ENCODE data around the gene GNG2.

Gene GNG2

GRCh38 chr14:51959928-51960327 lies 99.5 kb downstream of the GNG2 start:
- Histone ChIP-seq H3K9ac (ENCODE audit: insufficient read length, low read depth) (no peak overlapping the region), H3K9me3 (ENCODE audit: insufficient read depth, low read length) (peaks cover 12% of the 10 kb centered on the region; the same call in 1 of the 2 replicates), H3K4me3 (ENCODE audit: insufficient read length, low read depth) (no peak overlapping the region), H3K27me3 (ENCODE audit: insufficient read depth, insufficient read length) (no peaks in the 10 kb centered on the region), H3K36me3 (ENCODE audit: insufficient read depth, insufficient read length, low read length) (no peaks in the 10 kb centered on the region), H3K4me1 (ENCODE audit: insufficient read depth, insufficient read length) (no peaks in the 10 kb centered on the region)
- DNase-seq (ENCODE audit: low read depth, low spot score), result no peak
- TF ChIP-seq ZNF274 (IDR thresholded peaks at IDR 0.05; ENCODE audit: low read depth, low read length), result no peak
- TF ChIP-seq YY1 (IDR thresholded peaks at IDR 0.05; ENCODE audit: insufficient read depth, insufficient read length), result no peak
- TF ChIP-seq SUZ12 (IDR thresholded peaks at IDR 0.05; ENCODE audit: extremely low read depth, insufficient read depth, insufficient read length), result no peak

DNA sequence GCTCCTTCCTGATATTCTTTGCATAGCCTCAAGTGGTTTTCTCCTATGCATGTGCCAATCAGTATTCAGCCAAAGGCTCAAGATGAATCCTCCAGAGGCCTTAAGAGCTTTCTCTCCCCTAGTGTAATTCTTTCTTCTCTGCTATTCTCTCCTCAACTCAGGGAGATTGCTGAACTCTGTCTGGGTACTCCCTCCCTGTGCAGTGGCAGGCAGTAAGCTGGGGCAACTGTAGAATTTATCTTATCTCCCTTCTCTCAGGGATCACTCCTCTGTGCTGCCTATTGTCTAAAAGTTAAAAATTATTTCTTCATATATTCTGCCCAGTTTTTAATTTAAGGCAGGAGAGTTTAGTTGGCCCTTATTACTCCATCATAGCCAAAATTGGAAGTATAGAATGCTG lies 100.5 kb downstream of the GNG2 start:
- H3K36me3 ChIP-seq (ENCODE audit: insufficient read depth, insufficient read length, low read length), result no peaks in the 10 kb centered on the region
- H3K27me3 ChIP-seq (ENCODE audit: insufficient read depth, insufficient read length), result no peaks in the 10 kb centered on the region
- no peaks in the 10 kb centered on the region for H3K4me1 ChIP-seq (ENCODE audit: insufficient read depth, insufficient read length)
- no peak for DNase-seq (ENCODE audit: low read depth, low spot score)
- TF ChIP-seq SUZ12 (IDR thresholded peaks at IDR 0.05; ENCODE audit: extremely low read depth, insufficient read depth, insufficient read length) (no peak), ZNF274 (IDR thresholded peaks at IDR 0.05; ENCODE audit: low read depth, low read length) (no peak), YY1 (IDR thresholded peaks at IDR 0.05; ENCODE audit: insufficient read depth, insufficient read length) (no peak)
- H3K9me3 ChIP-seq (ENCODE audit: insufficient read depth, low read length), result peaks cover 12% of the 10 kb centered on the region; the same call in 1 of the 2 replicates
- no peak overlapping the region for H3K4me3 ChIP-seq (ENCODE audit: insufficient read length, low read depth)
- H3K9ac ChIP-seq (ENCODE audit: insufficient read length, low read depth), result no peak overlapping the region

GRCh38 chr14:51962711-51963110 lies 102.3 kb downstream of the GNG2 start:
- TF ChIP-seq SUZ12 (IDR thresholded peaks at IDR 0.05; ENCODE audit: extremely low read depth, insufficient read depth, insufficient read length), result no peak
- no peak for TF ChIP-seq ZNF274 (IDR thresholded peaks at IDR 0.05; ENCODE audit: low read depth, low read length)
- no peak for TF ChIP-seq YY1 (IDR thresholded peaks at IDR 0.05; ENCODE audit: insufficient read depth, insufficient read length)
- H3K4me3 ChIP-seq (ENCODE audit: insufficient read length, low read depth), result no peak overlapping the region
- no peak overlapping the region for H3K9ac ChIP-seq (ENCODE audit: insufficient read length, low read depth)
- DNase-seq (ENCODE audit: low read depth, low spot score), result no peak
- no peaks in the 10 kb centered on the region for H3K36me3 ChIP-seq (ENCODE audit: insufficient read depth, insufficient read length, low read length)
- no peaks in the 10 kb centered on the region for H3K4me1 ChIP-seq (ENCODE audit: insufficient read depth, insufficient read length)
- H3K27me3 ChIP-seq (ENCODE audit: insufficient read depth, insufficient read length), result no peaks in the 10 kb centered on the region
- peaks cover 12% of the 10 kb centered on the region; the same call in 1 of the 2 replicates for H3K9me3 ChIP-seq (ENCODE audit: insufficient read depth, low read length)

- no peaks in the 10 kb centered on the region for H3K4me1 ChIP-seq (ENCODE audit: insufficient read depth, insufficient read length)
- H3K9ac ChIP-seq (ENCODE audit: insufficient read length, low read depth), result no peak overlapping the region
- H3K9me3 ChIP-seq (ENCODE audit: insufficient read depth, low read length), result peaks cover 7% of the 10 kb centered on the region; the same call in 1 of the 2 replicates
- DNase-seq (ENCODE audit: low read depth, low spot score), result no peak
- TF ChIP-seq SUZ12 (IDR thresholded peaks at IDR 0.05; ENCODE audit: extremely low read depth, insufficient read depth, insufficient read length) (no peak), YY1 (IDR thresholded peaks at IDR 0.05; ENCODE audit: insufficient read depth, insufficient read length) (no peak), ZNF274 (IDR thresholded peaks at IDR 0.05; ENCODE audit: low read depth, low read length) (no peak)
- H3K27me3 ChIP-seq (ENCODE audit: insufficient read depth, insufficient read length), result no peaks in the 10 kb centered on the region
- H3K4me3 ChIP-seq (ENCODE audit: insufficient read length, low read depth), result no peak overlapping the region
- H3K36me3 ChIP-seq (ENCODE audit: insufficient read depth, insufficient read length, low read length), result no peaks in the 10 kb centered on the region
Observed at GRCh38 chr14:51963286-51963685, 102.9 kb downstream of the GNG2 start.

- Histone ChIP-seq H3K4me3 (ENCODE audit: insufficient read length, low read depth) (no peak overlapping the region), H3K9ac (ENCODE audit: insufficient read length, low read depth) (no peak overlapping the region), H3K27me3 (ENCODE audit: insufficient read depth, insufficient read length) (no peaks in the 10 kb centered on the region), H3K36me3 (ENCODE audit: insufficient read depth, insufficient read length, low read length) (no peaks in the 10 kb centered on the region), H3K4me1 (ENCODE audit: insufficient read depth, insufficient read length) (no peaks in the 10 kb centered on the region), H3K9me3 (ENCODE audit: insufficient read depth, low read length) (no peaks in the 10 kb centered on the region)
- DNase-seq (ENCODE audit: low read depth, low spot score), result no peak
- TF ChIP-seq YY1 (IDR thresholded peaks at IDR 0.05; ENCODE audit: insufficient read depth, insufficient read length), result no peak
- TF ChIP-seq SUZ12 (IDR thresholded peaks at IDR 0.05; ENCODE audit: extremely low read depth, insufficient read depth, insufficient read length), result no peak
- no peak for TF ChIP-seq ZNF274 (IDR thresholded peaks at IDR 0.05; ENCODE audit: low read depth, low read length)
Observed at GRCh38 chr14:51967521-51967920, 107.1 kb downstream of the GNG2 start.

DNA sequence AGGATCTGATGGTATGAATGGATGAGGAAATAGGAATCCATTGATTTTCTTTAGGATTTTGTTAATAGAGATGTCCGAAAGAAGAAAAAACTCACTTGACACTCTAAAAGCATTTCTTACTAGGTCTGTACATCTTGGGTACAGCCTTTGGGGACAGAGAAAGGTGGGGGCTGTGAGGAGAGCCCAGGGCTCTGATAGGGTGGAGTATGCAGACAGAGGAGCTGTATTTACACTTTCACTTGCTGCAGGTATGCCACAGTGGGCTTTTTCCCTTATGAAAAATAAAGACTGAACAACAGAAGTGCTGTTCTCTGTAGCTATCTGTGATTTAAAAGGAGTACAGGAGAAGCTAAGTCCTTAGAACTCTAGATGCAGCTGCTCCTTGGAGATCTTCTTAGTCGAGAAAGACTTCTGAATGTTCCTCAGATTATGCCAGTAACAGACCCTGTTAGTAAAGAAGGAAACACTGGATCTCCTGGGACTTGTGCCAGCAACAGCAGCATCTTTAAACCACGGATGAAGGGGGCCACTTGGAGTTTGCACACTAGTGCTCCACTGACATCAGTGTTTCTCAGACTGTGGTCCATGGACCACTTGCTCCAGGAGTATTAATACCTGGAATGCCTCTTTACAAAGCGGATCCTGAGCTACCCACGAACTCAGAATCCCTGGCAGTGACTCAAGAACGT lies 109.6 kb downstream of the GNG2 start:
- Histone ChIP-seq H3K27me3 (ENCODE audit: insufficient read depth, insufficient read length) (no peaks in the 10 kb centered on the region), H3K36me3 (ENCODE audit: insufficient read depth, insufficient read length, low read length) (no peaks in the 10 kb centered on the region), H3K9ac (ENCODE audit: insufficient read length, low read depth) (no peak overlapping the region), H3K4me3 (ENCODE audit: insufficient read length, low read depth) (no peak overlapping the region), H3K9me3 (ENCODE audit: insufficient read depth, low read length) (no peaks in the 10 kb centered on the region), H3K4me1 (ENCODE audit: insufficient read depth, insufficient read length) (no peaks in the 10 kb centered on the region)
- no peak for TF ChIP-seq SUZ12 (IDR thresholded peaks at IDR 0.05; ENCODE audit: extremely low read depth, insufficient read depth, insufficient read length)
- no peak for TF ChIP-seq ZNF274 (IDR thresholded peaks at IDR 0.05; ENCODE audit: low read depth, low read length)
- TF ChIP-seq YY1 (IDR thresholded peaks at IDR 0.05; ENCODE audit: insufficient read depth, insufficient read length), result no peak
- DNase-seq (ENCODE audit: low read depth, low spot score), result no peak

DNA sequence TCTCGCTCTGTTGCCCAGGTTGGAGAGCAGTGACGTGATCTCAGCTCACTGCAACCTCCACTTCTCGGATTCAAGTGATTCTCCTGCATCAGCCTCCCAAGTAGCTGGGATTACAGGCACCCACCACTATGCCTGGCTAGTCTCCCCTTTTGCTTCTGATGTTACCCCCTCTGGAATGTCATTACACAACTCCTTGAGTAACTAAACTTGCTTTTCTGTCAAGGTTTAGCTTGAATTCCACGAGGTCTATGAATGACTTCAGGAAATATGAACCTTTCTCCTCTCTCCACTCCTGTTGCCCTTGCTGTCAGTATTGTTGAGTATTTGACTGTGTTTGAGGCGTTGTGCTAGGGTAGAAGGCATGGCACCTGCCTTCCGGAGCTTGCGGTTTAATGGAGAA lies 112.2 kb downstream of the GNG2 start:
- no peaks in the 10 kb centered on the region for H3K36me3 ChIP-seq (ENCODE audit: insufficient read depth, insufficient read length, low read length)
- no peaks in the 10 kb centered on the region for H3K27me3 ChIP-seq (ENCODE audit: insufficient read depth, insufficient read length)
- no peaks in the 10 kb centered on the region for H3K9me3 ChIP-seq (ENCODE audit: insufficient read depth, low read length)
- TF ChIP-seq SUZ12 (IDR thresholded peaks at IDR 0.05; ENCODE audit: extremely low read depth, insufficient read depth, insufficient read length) (no peak), ZNF274 (IDR thresholded peaks at IDR 0.05; ENCODE audit: low read depth, low read length) (no peak), YY1 (IDR thresholded peaks at IDR 0.05; ENCODE audit: insufficient read depth, insufficient read length) (no peak)
- H3K9ac ChIP-seq (ENCODE audit: insufficient read length, low read depth), result no peak overlapping the region
- DNase-seq (ENCODE audit: low read depth, low spot score), result no peak
- no peaks in the 10 kb centered on the region for H3K4me1 ChIP-seq (ENCODE audit: insufficient read depth, insufficient read length)
- H3K4me3 ChIP-seq (ENCODE audit: insufficient read length, low read depth), result no peak overlapping the region
